ENCODE results near the gene TIMM13.

TIMM13 gene

DNA sequence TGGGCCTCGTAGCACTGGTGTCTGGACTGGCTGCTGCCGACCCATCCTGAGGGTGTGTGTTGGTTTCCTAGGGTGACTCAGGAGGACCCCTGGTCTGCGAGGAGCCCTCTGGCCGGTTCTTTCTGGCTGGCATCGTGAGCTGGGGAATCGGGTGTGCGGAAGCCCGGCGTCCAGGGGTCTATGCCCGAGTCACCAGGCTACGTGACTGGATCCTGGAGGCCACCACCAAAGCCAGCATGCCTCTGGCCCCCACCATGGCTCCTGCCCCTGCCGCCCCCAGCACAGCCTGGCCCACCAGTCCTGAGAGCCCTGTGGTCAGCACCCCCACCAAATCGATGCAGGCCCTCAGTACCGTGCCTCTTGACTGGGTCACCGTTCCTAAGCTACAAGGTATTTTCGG lies 13.8 kb downstream of the TIMM13 start:
- peaks cover 4% of the 10 kb centered on the region; the same call in 1 of the 2 replicates for H4K20me1 ChIP-seq (ENCODE audit: insufficient read depth, low read length)
- DNase-seq (no peak), ATAC-seq (ENCODE audit: insufficient read depth, low read depth) (peak; percentile 6; the same call in 1 of the 3 replicates)

DNA sequence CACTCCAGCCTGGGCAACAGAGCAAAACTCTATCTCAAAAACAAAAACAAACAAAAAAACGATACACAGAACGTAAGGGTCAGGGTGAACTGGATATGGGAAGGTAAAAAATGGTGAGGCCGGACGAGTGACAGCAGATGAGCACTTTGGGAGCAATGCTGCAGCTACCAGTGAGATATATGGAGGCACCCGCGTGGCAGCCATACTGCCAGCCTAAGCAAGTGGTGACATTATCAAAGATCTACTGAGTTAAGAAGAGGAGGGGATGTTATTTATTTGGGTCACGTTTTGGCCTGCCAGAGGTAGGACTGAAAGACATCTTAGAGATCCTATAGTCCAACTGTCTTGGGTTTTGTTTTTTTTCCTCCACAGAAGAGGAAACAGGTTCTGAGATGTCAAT lies 14.2 kb downstream of the TIMM13 start:
- no peak overlapping the region for H3K27ac ChIP-seq (ENCODE audit: low read length)
- H3K4me2 ChIP-seq (ENCODE audit: insufficient read depth, low read length), result no peak overlapping the region
- no peaks in the 10 kb centered on the region for H3K27me3 ChIP-seq (ENCODE audit: insufficient read depth, low read length, poor library complexity)
- no peaks in the 10 kb centered on the region for H3K4me1 ChIP-seq (ENCODE audit: insufficient read depth, low read length)
- H4K20me1 ChIP-seq (ENCODE audit: insufficient read depth, low read length), result peaks cover 4% of the 10 kb centered on the region; the same call in 1 of the 2 replicates
- TF ChIP-seq, protein P1, sequence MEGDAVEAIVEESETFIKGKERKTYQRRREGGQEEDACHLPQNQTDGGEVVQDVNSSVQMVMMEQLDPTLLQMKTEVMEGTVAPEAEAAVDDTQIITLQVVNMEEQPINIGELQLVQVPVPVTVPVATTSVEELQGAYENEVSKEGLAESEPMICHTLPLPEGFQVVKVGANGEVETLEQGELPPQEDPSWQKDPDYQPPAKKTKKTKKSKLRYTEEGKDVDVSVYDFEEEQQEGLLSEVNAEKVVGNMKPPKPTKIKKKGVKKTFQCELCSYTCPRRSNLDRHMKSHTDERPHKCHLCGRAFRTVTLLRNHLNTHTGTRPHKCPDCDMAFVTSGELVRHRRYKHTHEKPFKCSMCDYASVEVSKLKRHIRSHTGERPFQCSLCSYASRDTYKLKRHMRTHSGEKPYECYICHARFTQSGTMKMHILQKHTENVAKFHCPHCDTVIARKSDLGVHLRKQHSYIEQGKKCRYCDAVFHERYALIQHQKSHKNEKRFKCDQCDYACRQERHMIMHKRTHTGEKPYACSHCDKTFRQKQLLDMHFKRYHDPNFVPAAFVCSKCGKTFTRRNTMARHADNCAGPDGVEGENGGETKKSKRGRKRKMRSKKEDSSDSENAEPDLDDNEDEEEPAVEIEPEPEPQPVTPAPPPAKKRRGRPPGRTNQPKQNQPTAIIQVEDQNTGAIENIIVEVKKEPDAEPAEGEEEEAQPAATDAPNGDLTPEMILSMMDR (IDR thresholded peaks at IDR 0.05; ENCODE audit: borderline replicate concordance, extremely low read depth, low read length, poor library complexity, severe bottlenecking), result no peak
- TF ChIP-seq EZH2 (IDR thresholded peaks at IDR 0.05; ENCODE audit: borderline replicate concordance, low read depth, low read length, severe bottlenecking), result no peak
- no peak for DNase-seq
- no peak overlapping the region for H3K4me3 ChIP-seq (ENCODE audit: low read depth in 1 of 2, low read length in 2 of 2)
- no peak overlapping the region for H3K9ac ChIP-seq (ENCODE audit: low read depth, low read length)
- no peaks in the 10 kb centered on the region for H3K9me3 ChIP-seq (ENCODE audit: insufficient read depth, low read length, severe bottlenecking)
- H3K79me2 ChIP-seq (ENCODE audit: insufficient read depth, low read length), result no peaks in the 10 kb centered on the region
- no peak for ATAC-seq (ENCODE audit: insufficient read depth, low read depth)
- H2AFZ ChIP-seq (ENCODE audit: low read depth, low read length), result no peak overlapping the region
- H3K36me3 ChIP-seq (ENCODE audit: insufficient read depth, low read length), result peaks cover 9% of the 10 kb centered on the region

More for the DNA sequence above, 13.8 kb downstream of the TIMM13 start:
- peaks cover 9% of the 10 kb centered on the region for H3K36me3 ChIP-seq (ENCODE audit: insufficient read depth, low read length)
- H3K79me2 ChIP-seq (ENCODE audit: insufficient read depth, low read length), result no peaks in the 10 kb centered on the region
- H3K9ac ChIP-seq (ENCODE audit: low read depth, low read length), result no peak overlapping the region
- no peak overlapping the region for H3K4me3 ChIP-seq (ENCODE audit: low read depth in 1 of 2, low read length in 2 of 2)
- TF ChIP-seq, protein P1 (IDR thresholded peaks at IDR 0.05; ENCODE audit: borderline replicate concordance, extremely low read depth, low read length, poor library complexity, severe bottlenecking), result no peak
- no peak for TF ChIP-seq EZH2 (IDR thresholded peaks at IDR 0.05; ENCODE audit: borderline replicate concordance, low read depth, low read length, severe bottlenecking)
- no peaks in the 10 kb centered on the region for H3K27me3 ChIP-seq (ENCODE audit: insufficient read depth, low read length, poor library complexity)
- H3K9me3 ChIP-seq (ENCODE audit: insufficient read depth, low read length, severe bottlenecking), result no peaks in the 10 kb centered on the region
- no peak overlapping the region for H2AFZ ChIP-seq (ENCODE audit: low read depth, low read length)
- H3K4me2 ChIP-seq (ENCODE audit: insufficient read depth, low read length), result no peak overlapping the region
- no peaks in the 10 kb centered on the region for H3K4me1 ChIP-seq (ENCODE audit: insufficient read depth, low read length)
- no peak overlapping the region for H3K27ac ChIP-seq (ENCODE audit: low read length)

DNA sequence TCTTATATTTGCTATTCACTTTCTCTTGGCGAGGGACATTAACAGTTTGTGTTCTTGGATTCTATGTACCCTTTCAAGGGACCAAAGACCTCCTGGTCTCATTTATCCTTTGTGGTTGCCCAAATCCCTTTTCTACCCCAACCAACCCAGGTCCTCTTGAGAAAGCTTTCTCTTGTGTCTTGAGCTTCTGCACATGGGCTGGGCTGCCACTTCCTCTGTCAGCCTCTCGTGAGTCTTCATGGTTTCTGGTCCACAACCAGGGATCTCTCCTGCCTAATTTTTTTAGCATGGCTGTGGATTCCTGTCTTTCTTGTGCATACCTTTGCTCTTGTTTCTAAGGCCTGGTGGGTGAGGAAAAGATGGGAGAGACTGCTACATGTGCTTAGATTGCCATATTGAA lies 14.9 kb downstream of the TIMM13 start:
- H3K79me2 ChIP-seq (ENCODE audit: insufficient read depth, low read length), result no peaks in the 10 kb centered on the region
- peaks cover 9% of the 10 kb centered on the region; the same call in 1 of the 2 replicates for H3K36me3 ChIP-seq (ENCODE audit: insufficient read depth, low read length)
- H4K20me1 ChIP-seq (ENCODE audit: insufficient read depth, low read length), result 0 out of 2 replicates have a peak, but pooled peaks cover 4% of the 10 kb centered on the region
- no peak overlapping the region for H3K9ac ChIP-seq (ENCODE audit: low read depth, low read length)
- H3K27me3 ChIP-seq (ENCODE audit: insufficient read depth, low read length, poor library complexity), result no peaks in the 10 kb centered on the region
- no peak overlapping the region for H3K4me2 ChIP-seq (ENCODE audit: insufficient read depth, low read length)
- 0 out of 3 replicates have a peak, but pooled peaks have one; percentile 32 for ATAC-seq (ENCODE audit: insufficient read depth, low read depth)
- H3K9me3 ChIP-seq (ENCODE audit: insufficient read depth, low read length, severe bottlenecking), result no peaks in the 10 kb centered on the region
- no peaks in the 10 kb centered on the region for H3K4me1 ChIP-seq (ENCODE audit: insufficient read depth, low read length)
- H3K27ac ChIP-seq (ENCODE audit: low read length), result no peak overlapping the region
- TF ChIP-seq, protein P1 (IDR thresholded peaks at IDR 0.05; ENCODE audit: borderline replicate concordance, extremely low read depth, low read length, poor library complexity, severe bottlenecking), result no peak
- no peak for TF ChIP-seq EZH2 (IDR thresholded peaks at IDR 0.05; ENCODE audit: borderline replicate concordance, low read depth, low read length, severe bottlenecking)
- no peak overlapping the region for H2AFZ ChIP-seq (ENCODE audit: low read depth, low read length)
- no peak for DNase-seq
- no peak overlapping the region for H3K4me3 ChIP-seq (ENCODE audit: low read depth in 1 of 2, low read length in 2 of 2)
